Measurements from ENCODE around the gene RND3.

The RND3 gene

DNA sequence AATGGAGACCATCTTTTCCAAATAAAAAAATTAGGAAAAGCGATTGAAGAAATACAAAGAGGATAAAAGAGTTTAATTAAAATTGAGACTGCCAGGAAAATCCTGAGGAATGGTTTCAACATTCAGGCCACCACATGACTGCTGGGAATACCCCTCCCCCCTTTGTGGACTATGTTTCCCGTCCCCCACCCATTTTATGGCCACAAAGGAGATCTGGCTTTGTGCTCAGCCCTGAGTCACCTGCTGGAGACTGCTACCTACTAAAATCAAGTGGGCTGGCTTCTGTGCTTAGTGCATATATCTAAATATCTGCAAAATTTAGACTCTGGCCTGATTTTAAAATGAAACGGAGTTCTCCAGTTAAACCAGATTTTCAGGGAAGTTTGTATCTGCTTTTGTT, 10.1 kb downstream of the RND3 start:
- no peak for DNase-seq (ENCODE audit: low read depth in 1 of 2, low spot score in 1 of 2)
- Histone ChIP-seq H3K4me3 (replicated peaks; ENCODE audit: insufficient read depth, low read length) (no peak overlapping the region), H3K27ac (replicated peaks) (no peak overlapping the region), H3K27me3 (ENCODE audit: insufficient read depth, poor library complexity, severe bottlenecking) (no peaks in the 10 kb centered on the region)
- TF ChIP-seq, protein P1, sequence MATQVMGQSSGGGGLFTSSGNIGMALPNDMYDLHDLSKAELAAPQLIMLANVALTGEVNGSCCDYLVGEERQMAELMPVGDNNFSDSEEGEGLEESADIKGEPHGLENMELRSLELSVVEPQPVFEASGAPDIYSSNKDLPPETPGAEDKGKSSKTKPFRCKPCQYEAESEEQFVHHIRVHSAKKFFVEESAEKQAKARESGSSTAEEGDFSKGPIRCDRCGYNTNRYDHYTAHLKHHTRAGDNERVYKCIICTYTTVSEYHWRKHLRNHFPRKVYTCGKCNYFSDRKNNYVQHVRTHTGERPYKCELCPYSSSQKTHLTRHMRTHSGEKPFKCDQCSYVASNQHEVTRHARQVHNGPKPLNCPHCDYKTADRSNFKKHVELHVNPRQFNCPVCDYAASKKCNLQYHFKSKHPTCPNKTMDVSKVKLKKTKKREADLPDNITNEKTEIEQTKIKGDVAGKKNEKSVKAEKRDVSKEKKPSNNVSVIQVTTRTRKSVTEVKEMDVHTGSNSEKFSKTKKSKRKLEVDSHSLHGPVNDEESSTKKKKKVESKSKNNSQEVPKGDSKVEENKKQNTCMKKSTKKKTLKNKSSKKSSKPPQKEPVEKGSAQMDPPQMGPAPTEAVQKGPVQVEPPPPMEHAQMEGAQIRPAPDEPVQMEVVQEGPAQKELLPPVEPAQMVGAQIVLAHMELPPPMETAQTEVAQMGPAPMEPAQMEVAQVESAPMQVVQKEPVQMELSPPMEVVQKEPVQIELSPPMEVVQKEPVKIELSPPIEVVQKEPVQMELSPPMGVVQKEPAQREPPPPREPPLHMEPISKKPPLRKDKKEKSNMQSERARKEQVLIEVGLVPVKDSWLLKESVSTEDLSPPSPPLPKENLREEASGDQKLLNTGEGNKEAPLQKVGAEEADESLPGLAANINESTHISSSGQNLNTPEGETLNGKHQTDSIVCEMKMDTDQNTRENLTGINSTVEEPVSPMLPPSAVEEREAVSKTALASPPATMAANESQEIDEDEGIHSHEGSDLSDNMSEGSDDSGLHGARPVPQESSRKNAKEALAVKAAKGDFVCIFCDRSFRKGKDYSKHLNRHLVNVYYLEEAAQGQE (IDR thresholded peaks at IDR 0.05; ENCODE audit: insufficient replicate concordance, low read depth) = no peak
- TF ChIP-seq GABPA (IDR thresholded peaks at IDR 0.05; ENCODE audit: low read depth) (no peak), POLR2AphosphoS5 (IDR thresholded peaks at IDR 0.05; ENCODE audit: low read depth) (no peak), SPI1 (IDR thresholded peaks at IDR 0.05; ENCODE audit: borderline replicate concordance, low read depth) (no peak)
- TF ChIP-seq, protein P2, sequence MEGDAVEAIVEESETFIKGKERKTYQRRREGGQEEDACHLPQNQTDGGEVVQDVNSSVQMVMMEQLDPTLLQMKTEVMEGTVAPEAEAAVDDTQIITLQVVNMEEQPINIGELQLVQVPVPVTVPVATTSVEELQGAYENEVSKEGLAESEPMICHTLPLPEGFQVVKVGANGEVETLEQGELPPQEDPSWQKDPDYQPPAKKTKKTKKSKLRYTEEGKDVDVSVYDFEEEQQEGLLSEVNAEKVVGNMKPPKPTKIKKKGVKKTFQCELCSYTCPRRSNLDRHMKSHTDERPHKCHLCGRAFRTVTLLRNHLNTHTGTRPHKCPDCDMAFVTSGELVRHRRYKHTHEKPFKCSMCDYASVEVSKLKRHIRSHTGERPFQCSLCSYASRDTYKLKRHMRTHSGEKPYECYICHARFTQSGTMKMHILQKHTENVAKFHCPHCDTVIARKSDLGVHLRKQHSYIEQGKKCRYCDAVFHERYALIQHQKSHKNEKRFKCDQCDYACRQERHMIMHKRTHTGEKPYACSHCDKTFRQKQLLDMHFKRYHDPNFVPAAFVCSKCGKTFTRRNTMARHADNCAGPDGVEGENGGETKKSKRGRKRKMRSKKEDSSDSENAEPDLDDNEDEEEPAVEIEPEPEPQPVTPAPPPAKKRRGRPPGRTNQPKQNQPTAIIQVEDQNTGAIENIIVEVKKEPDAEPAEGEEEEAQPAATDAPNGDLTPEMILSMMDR (IDR thresholded peaks at IDR 0.05; ENCODE audit: insufficient read depth, low read length) = no peak

DNA sequence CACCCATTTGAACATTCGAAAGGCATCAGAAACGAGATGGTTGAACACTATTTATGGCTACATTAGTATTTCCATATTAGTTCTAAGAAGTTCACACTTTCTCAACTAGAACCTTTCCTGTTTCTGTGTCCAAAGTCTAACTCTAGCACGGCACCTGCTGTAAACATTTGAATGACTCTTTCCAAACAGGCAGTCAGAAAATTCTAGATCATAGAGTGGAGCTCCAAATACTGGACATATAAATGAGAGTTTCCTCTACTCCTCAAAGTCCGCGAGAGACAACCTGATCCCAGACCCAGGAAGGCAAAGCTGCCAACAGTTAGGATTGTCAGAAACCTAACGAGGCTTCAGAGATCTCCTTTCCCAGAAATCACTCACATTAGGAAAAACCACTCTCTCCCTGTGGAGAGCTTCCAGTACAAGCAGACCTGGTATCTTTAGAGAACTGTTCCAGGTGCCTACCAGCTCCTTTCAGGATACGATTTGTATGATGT, 10.6 kb downstream of the RND3 start:
- Histone ChIP-seq H3K27ac (replicated peaks) (no peak overlapping the region), H3K4me3 (replicated peaks; ENCODE audit: insufficient read depth, low read length) (no peak overlapping the region), H3K27me3 (ENCODE audit: insufficient read depth, poor library complexity, severe bottlenecking) (no peaks in the 10 kb centered on the region)
- DNase-seq (ENCODE audit: low read depth in 1 of 2, low spot score in 1 of 2) = no peak
- TF ChIP-seq, protein P1 (IDR thresholded peaks at IDR 0.05; ENCODE audit: insufficient replicate concordance, low read depth) = no peak
- TF ChIP-seq POLR2AphosphoS5 (IDR thresholded peaks at IDR 0.05; ENCODE audit: low read depth) = no peak

DNA sequence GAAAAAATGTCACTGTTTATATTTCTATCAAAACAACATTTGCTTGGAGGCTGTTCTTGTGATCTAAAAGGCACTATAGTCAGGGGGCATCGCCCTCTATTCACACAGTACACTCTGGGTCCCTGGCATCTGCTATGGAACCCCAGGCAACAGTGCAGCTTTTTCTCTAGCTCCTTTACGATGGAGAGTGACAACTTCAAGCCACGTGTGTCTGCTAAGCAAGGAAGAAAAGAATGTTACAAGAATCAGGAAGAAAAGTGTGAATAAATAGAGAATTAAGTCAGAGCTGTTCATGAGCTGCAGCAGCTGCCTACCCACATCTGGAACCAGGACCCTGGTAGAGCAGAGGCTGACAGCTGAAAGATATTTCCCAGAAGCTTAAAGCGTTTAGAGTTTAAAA, 11.2 kb downstream of the RND3 start:
- no peaks in the 10 kb centered on the region for H3K27me3 ChIP-seq (ENCODE audit: insufficient read depth, poor library complexity, severe bottlenecking)
- DNase-seq (ENCODE audit: low read depth in 1 of 2, low spot score in 1 of 2) = no peak
- H3K4me3 ChIP-seq (replicated peaks; ENCODE audit: insufficient read depth, low read length) = no peak overlapping the region
- H3K27ac ChIP-seq (replicated peaks) = no peak overlapping the region
- TF ChIP-seq SPI1 (IDR thresholded peaks at IDR 0.05; ENCODE audit: borderline replicate concordance, low read depth) = no peak
- no peak for TF ChIP-seq GABPA (IDR thresholded peaks at IDR 0.05; ENCODE audit: low read depth)
- TF ChIP-seq, protein P1 (IDR thresholded peaks at IDR 0.05; ENCODE audit: insufficient replicate concordance, low read depth) = no peak
- TF ChIP-seq, protein P2 (IDR thresholded peaks at IDR 0.05; ENCODE audit: insufficient read depth, low read length) = no peak
- TF ChIP-seq POLR2AphosphoS5 (IDR thresholded peaks at IDR 0.05; ENCODE audit: low read depth) = no peak
